GM08714 (cell line): ENCODE results near the gene JPH4.
"Not testable (repeated sequence)": the region's sequence is repeated elsewhere in the genome, so short reads cannot be mapped to it uniquely, and the experiment has no call there.

Source experiments
- H3K4me3 ChIP-seq: fragments of 200-500 bp; sonication (Bioruptor generic); 2 replicates; pipeline ENCODE4 v1.5.1; 2014; ENCODE audit warnings: mild to moderate bottlenecking, low read length, inconsistent platforms
- ZNF274 ChIP-seq: IDR thresholded peaks from 2 replicates; pipeline ENCODE4 v1.6.1; 2012; ENCODE audit warnings: mild to moderate bottlenecking, low read depth, low read length

Gene JPH4

DNA sequence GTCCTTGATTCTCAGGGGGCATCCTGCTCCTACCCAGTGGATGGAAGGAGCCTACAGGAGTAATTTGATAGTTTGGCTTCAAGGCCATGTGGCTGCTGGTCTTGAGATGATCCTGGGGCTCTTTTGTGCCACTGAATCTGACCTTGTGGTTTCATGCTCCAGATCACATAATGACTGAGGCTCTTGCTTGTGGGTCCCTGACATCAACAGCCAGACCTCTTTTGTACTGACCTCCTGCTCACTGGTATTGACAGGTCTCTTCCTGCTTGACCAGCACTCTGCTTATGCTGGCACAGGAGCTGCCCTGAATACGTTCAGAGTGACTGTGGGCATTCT, 23.2 kb upstream of the JPH4 start:
- TF ChIP-seq ZNF274 = no peak

DNA sequence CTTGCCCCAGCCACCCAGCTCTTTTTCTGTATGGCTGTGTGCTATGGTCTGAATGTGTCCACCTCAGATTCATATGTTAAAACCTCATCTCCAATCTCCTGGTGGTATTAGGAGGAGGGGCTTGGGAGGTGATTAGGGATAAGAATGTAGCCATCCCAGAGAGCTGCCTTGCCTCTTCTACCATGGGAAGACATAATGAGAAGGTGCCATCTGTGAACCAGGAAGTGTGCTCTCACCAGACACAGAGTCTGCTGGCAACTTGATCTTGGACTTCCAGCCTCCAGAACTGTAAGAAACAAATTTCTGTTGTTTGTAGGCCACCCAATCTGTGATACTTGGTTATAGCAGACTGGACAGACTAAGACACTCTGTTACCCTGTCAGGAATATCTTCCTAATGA, 22.8 kb upstream of the JPH4 start:
- TF ChIP-seq ZNF274 = no peak

More for the DNA sequence above, 23.2 kb upstream of the JPH4 start:
- H3K4me3 ChIP-seq = no peak overlapping the region

DNA sequence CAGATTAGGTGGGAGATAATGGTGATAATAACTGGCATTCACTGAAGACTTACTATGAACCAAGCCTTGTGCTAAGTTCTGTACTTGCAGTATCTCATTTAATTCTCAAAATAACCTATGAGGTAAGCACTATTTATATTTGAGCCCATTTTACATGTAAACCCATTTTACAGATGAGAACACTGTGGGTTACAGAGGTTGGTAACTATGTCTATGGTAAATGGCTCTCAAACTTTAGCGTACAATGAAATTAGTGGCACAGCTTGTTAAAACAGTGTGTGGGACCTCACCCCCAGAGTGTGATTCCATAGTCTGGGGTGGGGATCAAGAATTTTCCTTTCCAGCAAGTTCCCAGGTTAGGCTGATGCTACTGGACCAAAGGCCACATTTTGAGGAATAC, 22.2 kb upstream of the JPH4 start:
- H3K4me3 ChIP-seq = no peak overlapping the region
- TF ChIP-seq ZNF274 = no peak

More for the DNA sequence above, 22.8 kb upstream of the JPH4 start:
- H3K4me3 ChIP-seq = no peak overlapping the region

DNA sequence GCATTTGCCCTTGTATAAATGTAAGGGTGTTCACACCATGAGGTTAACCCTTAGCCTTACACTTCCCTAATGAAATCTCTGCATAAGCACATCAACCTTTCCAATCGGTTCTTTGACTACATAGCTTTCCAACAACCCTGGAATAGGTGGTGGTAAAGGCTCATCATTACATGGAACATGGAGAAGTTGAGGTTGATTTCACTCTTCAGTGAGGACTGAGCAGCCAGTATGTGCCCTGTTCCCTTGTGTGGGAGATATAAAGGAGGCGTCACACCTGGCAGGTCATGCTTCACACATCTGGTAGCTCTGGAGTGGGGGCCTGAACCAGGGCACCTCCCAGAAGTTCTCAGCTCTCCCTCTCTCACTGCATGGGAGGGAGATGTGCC, 21.7 kb upstream of the JPH4 start:
- no peak overlapping the region for H3K4me3 ChIP-seq
- no peak for TF ChIP-seq ZNF274

DNA sequence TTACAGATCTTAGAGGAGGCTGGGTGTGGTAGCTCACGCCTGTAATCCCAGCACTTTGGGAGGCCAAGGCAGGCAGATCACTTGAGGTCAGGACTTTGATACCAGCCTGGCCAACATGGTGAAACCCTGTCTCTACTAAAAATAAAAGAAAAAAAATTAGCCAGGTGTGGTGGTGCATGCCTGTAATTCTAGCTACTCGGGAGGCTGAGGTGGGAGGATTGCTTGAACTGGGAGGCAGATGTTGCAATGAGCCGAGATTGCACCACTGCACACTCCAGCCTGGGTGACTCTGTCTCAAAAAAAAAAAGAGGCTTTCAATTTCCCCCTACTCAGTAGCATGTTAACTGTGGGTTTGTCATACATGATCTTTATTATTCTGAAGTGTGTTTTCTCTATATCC, 15.6 kb upstream of the JPH4 start:
- H3K4me3 ChIP-seq = not testable (repeated sequence)

DNA sequence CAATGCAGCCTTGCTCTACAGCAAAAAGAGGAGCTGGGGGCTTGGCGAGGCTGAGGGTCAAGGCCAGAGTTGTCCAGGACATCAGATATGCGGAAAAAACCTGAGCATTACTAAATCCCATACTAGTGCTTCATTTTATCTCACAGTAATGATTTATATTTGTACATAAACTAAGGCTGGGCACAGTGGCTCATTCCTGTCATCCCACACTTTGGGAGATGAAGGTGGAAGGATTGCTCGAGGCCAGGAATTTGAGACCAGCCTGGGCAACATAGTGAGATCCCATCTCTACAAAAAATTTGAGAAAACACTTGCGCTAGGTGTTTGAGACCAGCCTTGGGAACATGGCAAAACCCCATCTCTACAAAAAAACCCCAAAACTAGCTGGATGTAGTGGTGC, 11.6 kb upstream of the JPH4 start:
- no peak overlapping the region for H3K4me3 ChIP-seq
- TF ChIP-seq ZNF274 = no peak

DNA sequence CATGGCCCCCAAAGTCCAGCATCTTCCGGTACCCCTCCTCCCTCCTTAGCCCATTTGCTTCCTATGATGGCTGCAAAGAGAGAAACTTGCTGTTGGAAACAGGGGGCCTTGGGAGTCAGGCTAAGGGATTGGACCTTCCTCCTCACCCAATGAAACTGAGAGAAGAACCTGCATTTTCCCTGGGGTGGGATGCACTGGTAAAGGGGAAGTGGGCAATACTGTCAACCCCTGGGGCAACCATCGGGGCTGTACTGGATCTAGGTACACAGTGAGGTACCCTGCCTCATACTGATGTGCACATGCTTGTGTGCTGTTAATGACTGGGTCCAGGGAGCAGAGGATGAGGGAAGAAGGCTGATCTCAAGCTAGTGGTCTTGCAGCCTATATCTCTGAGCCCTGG, 11.0 kb upstream of the JPH4 start:
- H3K4me3 ChIP-seq = no peak overlapping the region
- TF ChIP-seq ZNF274 = no peak

DNA sequence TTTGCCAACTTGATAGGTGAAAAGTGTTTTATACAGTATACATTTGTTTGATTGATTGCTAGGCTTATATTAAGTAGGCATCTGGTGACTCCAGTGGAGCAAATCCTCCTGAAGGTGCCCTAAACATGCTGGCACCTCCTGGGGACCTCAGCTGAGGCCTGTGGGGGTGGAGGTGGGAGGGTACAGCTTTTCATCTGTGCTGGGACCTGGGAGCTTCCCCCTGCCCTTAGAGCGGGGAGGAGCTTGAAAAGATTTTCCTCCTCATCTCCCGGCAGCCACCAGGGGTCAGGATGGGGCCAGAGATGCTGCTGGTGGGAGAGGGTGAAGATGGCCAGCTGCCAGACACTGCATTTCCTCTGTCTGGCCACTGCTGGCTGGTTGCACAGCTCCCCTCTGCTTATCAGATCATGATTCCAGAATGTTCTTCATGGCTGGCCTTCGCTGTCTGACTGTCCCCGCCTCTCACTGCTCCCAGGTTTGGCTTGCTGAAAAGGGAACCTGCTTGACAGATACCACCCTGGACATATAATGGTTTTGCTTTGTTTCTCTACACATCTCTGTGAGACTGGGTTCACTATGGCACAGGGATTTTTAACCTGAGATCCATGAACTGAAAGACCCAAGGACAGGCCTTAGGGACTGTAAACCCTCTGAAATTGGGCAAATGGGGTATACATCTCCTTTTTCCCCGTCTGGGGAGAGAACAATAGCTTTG, 10.5 kb upstream of the JPH4 start:
- H3K4me3 ChIP-seq = no peak overlapping the region
- no peak for TF ChIP-seq ZNF274

DNA sequence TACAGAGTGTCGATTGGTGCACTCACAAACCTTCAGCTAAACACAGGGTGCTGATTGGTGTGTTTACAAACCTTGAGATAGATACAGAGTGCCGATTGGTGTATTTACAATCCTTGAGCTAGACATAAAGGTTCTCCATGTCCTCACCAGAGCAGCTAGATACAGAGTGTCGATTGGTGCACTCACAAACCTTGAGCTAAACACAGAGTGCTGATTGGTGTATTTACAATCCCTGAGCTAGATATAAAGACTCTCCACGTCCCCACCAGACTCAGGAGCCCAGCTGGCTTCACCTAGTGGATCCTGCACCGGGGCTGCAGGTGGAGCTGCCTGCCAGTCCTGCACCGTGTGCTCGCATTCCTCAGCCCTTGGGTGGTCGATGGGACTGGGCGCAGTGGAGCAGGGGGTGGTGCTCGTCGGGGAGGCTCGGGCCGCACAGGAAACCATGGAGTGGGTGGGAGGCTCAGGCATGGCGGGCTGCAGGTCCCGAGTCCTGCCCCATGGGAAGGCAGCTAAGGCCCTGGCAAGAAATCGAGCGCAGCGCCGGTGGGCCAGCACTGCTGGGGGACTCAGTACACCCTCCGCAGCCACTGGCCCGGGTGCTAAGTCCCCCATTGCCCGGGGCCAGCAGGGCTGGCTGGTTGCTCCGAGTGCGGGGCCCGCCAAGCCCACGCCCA, 6.1 kb upstream of the JPH4 start:
- not testable (repeated sequence) for H3K4me3 ChIP-seq

DNA sequence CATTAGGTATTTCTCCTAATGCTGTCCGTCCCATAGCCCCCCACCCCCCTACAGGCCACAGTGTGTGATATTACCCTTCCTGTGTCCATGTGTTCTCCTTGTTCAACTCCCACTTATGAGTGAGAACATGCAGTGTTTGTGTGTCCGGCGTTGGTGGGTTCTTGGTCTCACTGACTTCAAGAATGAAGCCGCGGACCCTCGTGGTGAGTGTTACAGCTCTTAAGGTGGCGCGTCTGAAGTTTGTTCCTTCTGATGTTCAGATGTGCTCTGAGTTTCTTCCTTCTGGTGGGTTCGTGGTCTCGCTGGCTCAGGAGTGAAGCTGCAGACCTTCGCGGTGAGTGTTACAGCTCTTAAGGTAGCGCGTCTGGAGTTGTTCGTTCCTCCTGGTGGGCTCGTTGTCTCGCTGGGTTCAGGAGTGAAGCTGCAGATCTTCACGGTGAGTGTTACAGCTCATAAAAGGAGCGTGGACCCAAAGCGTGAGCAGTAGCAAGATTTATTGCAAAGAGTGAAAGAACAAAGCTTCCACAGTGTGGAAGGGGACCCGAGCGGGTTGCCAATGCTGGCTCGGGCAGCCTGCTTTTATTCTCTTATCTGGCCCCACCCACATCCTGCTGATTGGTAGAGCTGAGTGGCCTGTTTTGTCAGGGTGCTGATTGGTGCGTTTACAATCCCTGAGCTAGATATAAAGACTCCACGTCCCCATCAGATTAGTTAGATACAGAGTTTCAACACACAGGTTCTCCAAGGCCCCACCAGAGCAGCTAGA, 5.4 kb upstream of the JPH4 start:
- not testable (repeated sequence) for H3K4me3 ChIP-seq

DNA sequence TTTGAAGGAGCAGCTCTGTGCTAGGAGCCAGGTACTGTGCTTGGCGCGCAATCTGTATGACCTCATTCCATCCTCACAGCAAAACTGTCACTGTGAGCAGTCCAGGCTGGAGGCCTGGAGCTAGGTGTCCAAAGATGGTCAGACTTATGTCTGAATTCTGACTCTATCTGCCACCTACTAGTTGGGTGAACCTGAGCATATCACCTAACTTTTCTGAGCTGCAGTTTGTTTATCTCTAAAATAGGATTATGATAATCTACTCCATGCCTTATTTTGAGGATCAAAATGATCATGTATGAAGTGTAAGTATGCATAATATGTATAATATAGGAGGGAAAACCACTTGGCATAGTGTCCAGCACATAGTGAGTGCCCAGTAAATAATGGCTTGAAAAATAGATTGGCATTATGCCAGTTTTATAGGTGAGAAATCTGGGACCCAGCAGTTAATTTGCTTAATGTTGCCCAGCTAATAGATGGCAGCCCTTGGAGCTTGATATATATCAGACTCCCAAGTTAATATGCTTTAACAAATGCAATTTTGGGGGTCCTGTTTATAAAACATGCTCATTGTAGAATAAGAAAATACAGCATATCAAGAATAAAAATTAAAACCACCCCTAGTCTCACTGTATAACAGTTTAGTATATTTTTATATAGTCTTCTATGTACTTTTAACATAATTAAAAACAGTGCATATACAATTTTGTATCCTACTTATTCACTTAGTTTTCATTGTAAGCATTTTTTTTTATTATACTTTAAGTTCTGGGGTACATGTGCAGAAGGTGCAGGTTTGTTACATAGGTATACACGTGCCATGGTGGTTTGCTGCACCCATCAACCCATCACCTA, 4.5 kb upstream of the JPH4 start:
- H3K4me3 ChIP-seq = no peak overlapping the region
- no peak for TF ChIP-seq ZNF274

DNA sequence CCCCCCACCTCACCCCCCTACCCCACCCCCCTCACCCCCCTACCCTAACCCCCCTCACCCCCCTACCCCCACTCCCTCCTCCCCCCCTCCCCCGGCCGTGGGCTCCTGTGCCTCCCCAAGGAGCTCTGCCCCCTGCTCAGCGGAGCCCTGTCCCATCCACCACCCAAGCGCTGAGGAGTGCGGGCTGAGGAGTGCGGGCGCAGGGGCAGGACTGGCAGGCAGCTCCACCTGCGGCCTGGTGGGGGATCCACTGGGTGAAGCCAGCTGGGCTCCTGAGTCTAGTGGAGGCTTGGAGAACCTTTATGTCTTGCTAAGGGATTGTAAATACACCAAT, 2.3 kb upstream of the JPH4 start:
- no peak for TF ChIP-seq ZNF274
- no peak overlapping the region for H3K4me3 ChIP-seq

DNA sequence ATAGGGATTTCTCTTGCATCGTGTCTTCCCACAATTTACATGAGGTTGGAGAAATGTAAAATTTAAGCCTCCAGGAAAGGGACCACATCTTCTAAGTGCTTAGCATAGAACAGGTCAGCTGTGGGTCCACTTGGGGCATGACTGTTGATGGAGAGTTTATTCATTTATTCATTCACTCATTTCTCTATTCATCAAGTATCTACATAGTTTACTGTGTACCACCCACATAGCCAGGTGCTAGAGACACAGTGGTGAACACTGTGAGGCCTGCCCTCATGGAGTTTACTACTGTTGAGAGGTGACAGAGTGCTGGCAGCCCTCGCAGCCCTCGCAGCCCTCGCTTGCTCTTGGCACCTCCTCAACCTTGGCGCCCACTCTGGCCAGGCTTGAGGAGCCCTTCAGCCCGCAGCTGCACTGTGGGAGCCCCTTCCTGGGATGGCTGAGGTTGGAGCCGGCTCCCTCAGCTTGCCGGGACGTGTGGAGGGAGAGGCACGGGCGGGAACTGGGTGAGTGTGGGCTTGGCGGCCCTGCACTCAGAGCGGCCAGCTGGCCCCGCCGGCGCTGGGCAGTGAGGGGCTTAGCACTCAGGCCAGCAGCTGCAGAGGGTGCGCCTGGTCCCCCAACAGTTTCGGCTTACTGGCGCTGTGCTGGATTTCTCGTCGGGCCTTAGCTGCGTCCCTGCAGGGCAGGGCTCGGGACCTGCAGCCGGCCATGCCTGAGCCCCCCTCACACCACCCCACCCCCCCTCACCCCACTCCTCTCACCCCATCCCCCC, 1.7 kb upstream of the JPH4 start:
- no peak for TF ChIP-seq ZNF274
- H3K4me3 ChIP-seq = no peak overlapping the region

DNA sequence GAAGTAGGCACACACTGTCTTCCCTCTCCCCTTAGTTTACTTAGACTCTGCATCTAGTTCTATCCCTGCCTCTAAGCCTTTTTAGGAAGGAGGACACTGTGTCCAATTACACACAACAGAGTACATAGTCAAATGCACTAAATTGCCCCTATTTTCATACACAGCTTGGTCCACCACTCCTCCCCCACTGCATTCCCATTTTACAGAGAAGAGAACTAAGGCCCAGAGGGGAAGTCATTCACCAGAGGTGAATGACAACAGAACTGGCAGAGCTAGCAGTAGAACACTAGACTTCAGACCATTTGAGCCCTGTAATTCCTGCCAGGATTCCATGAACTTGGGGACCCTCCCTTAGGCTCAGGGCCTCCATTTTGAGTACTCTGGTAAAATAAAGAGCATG, 1.1 kb upstream of the JPH4 start:
- no peak for TF ChIP-seq ZNF274
- no peak overlapping the region for H3K4me3 ChIP-seq
